ENCODE measurements around the gene GNAS. TPM values are rescaled to one million over a fixed set of nuclear protein-coding genes. Genes with fewer than 3 reads are reported as not detected.

Gene GNAS
- total RNA-seq, 3 donors from 2014 or later (not counting 1 experiment from before 2014, with no cell fraction given), result 530 to 823 (median 582) TPM

DNA sequence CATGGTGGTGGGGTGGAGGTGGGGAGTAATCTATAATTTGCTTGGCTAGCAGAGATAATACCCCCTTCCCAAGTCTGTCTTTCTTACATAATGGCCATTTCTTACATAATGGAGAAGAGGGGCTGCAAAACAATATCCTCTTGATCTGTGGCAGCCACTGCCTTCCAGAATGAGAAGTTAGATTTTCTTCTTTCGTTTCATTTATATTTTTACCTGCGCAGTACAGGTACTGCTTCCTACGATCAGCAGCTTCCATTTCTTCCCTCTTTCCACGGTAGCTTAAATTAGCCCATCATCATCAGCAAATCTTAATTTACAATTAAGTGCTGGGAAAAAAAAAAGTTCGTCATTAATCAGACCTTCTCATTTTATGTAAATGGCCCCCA, 30.2 kb downstream of the GNAS start:
- no peak for ATAC-seq
- Mint-ChIP-seq H3K9me3 (no peaks in the 10 kb centered on the region), H3K36me3 (no peaks in the 10 kb centered on the region), H3K27ac (no peak overlapping the region), H3K27me3 (ENCODE audit: low read depth in 2 of 2) (peaks cover 0 to 7% of the 10 kb centered on the region in 2 donors), H3K4me3 (no peak overlapping the region), H3K4me1 (no peaks in the 10 kb centered on the region)
- Histone ChIP-seq H3K27me3 (ENCODE audit: control insufficient read depth, insufficient read depth, low read length) (no peaks in the 10 kb centered on the region), H3K27ac (ENCODE audit: low read length) (no peak overlapping the region), H3K9me3 (ENCODE audit: control insufficient read depth, insufficient read depth, low read length) (no peaks in the 10 kb centered on the region), H3K4me3 (ENCODE audit: low read length) (no peak overlapping the region), H3K36me3 (ENCODE audit: control insufficient read depth, insufficient read depth, low read length) (no peaks in the 10 kb centered on the region), H3K4me1 (ENCODE audit: control insufficient read depth, insufficient read depth, low read length) (peaks cover 2% of the 10 kb centered on the region)
- TF ChIP-seq, protein P1, sequence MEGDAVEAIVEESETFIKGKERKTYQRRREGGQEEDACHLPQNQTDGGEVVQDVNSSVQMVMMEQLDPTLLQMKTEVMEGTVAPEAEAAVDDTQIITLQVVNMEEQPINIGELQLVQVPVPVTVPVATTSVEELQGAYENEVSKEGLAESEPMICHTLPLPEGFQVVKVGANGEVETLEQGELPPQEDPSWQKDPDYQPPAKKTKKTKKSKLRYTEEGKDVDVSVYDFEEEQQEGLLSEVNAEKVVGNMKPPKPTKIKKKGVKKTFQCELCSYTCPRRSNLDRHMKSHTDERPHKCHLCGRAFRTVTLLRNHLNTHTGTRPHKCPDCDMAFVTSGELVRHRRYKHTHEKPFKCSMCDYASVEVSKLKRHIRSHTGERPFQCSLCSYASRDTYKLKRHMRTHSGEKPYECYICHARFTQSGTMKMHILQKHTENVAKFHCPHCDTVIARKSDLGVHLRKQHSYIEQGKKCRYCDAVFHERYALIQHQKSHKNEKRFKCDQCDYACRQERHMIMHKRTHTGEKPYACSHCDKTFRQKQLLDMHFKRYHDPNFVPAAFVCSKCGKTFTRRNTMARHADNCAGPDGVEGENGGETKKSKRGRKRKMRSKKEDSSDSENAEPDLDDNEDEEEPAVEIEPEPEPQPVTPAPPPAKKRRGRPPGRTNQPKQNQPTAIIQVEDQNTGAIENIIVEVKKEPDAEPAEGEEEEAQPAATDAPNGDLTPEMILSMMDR (IDR thresholded peaks at IDR 0.05), result no peak
- no peak for DNase-seq
- 93% methylated on average over 5 of the region's 5 CpGs for WGBS (ENCODE audit: insufficient coverage)
- intact Hi-C loops (cut with micrococcal nuclease), result no loop called here

DNA sequence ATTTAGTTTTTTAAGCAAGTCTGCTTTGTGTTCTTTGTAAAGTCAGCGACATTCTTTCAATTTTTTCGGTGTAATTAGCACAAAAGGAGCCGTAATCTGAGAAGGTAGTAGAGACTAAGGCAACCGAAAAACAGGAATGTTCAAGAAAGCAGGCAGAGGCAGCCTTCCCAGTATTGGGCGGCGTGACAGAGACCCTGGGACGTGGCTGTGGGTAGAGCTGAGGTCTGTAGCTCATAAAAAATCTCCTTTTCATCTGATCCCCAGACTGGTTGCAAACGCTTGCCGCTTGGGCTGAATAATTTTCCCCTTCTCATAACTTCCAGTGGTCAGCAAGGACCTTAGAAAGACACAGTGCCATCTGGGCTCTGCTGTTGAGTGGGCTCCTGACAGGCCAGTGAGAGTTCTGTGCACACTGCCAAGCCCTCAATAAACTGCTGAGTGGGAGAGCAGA, 30.8 kb downstream of the GNAS start:
- 94% methylated on average over 9 of the region's 9 CpGs for WGBS (ENCODE audit: insufficient coverage)
- intact Hi-C loops (cut with micrococcal nuclease), result no loop called here
- no peaks in the 10 kb centered on the region for H3K9me3 ChIP-seq (ENCODE audit: control insufficient read depth, insufficient read depth, low read length)
- no peaks in the 10 kb centered on the region for H3K9me3 Mint-ChIP-seq
- H3K4me3 Mint-ChIP-seq, result no peak overlapping the region
- no peak overlapping the region for H3K27ac Mint-ChIP-seq
- H3K4me3 ChIP-seq (ENCODE audit: low read length), result no peak overlapping the region
- peaks cover 8% of the 10 kb centered on the region for H3K4me1 ChIP-seq (ENCODE audit: control insufficient read depth, insufficient read depth, low read length)
- peaks cover 0 to 7% of the 10 kb centered on the region in 2 donors for H3K27me3 Mint-ChIP-seq (ENCODE audit: low read depth in 2 of 2)
- DNase-seq, result no peak
- TF ChIP-seq, protein P1 (IDR thresholded peaks at IDR 0.05), result no peak
- no peaks in the 10 kb centered on the region for H3K27me3 ChIP-seq (ENCODE audit: control insufficient read depth, insufficient read depth, low read length)
- no peaks in the 10 kb centered on the region for H3K4me1 Mint-ChIP-seq
- ATAC-seq, result no peak
- no peak overlapping the region for H3K27ac ChIP-seq (ENCODE audit: low read length)
- H3K36me3 Mint-ChIP-seq, result no peaks in the 10 kb centered on the region
- H3K36me3 ChIP-seq (ENCODE audit: control insufficient read depth, insufficient read depth, low read length), result no peaks in the 10 kb centered on the region

DNA sequence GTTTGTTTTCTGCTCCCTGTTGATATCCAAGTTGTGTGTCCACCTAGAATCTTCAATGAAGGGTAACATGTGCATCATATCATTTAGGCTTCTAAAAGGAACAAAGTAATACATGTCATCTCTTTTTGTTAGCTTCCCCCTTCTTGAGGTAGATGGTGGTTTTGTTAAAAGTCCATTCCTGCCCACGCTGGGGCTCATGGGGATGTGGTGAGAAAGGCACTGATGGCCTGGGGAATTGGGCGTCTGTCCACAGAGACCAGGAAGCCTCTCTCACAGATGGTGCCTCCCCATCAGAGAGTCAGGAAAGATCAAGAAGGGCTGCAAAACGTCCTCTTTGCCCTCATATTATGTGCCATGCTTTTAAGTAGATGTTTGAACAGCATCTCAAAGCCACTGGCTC, 32.5 kb downstream of the GNAS start:
- H3K4me3 ChIP-seq (ENCODE audit: low read length), result no peak overlapping the region
- no peak overlapping the region for H3K27ac ChIP-seq (ENCODE audit: low read length)
- H3K36me3 Mint-ChIP-seq, result no peaks in the 10 kb centered on the region
- H3K4me1 ChIP-seq (ENCODE audit: control insufficient read depth, insufficient read depth, low read length), result peaks cover 10% of the 10 kb centered on the region
- no peak overlapping the region for H3K4me3 Mint-ChIP-seq
- TF ChIP-seq, protein P1 (IDR thresholded peaks at IDR 0.05), result no peak
- no peak overlapping the region for H3K27ac Mint-ChIP-seq
- no peaks in the 10 kb centered on the region for H3K36me3 ChIP-seq (ENCODE audit: control insufficient read depth, insufficient read depth, low read length)
- no peaks in the 10 kb centered on the region for H3K9me3 ChIP-seq (ENCODE audit: control insufficient read depth, insufficient read depth, low read length)
- ATAC-seq (no peak), DNase-seq (no peak)
- H3K27me3 ChIP-seq (ENCODE audit: control insufficient read depth, insufficient read depth, low read length), result no peaks in the 10 kb centered on the region
- H3K9me3 Mint-ChIP-seq, result no peaks in the 10 kb centered on the region
- H3K4me1 Mint-ChIP-seq, result peaks cover 3 to 7% of the 10 kb centered on the region in 2 donors
- H3K27me3 Mint-ChIP-seq (ENCODE audit: low read depth in 2 of 2), result peaks cover 0 to 7% of the 10 kb centered on the region in 2 donors
- intact Hi-C loops (cut with micrococcal nuclease), result no loop called here
- 48% methylated on average over 3 of the region's 3 CpGs for WGBS (ENCODE audit: insufficient coverage)

DNA sequence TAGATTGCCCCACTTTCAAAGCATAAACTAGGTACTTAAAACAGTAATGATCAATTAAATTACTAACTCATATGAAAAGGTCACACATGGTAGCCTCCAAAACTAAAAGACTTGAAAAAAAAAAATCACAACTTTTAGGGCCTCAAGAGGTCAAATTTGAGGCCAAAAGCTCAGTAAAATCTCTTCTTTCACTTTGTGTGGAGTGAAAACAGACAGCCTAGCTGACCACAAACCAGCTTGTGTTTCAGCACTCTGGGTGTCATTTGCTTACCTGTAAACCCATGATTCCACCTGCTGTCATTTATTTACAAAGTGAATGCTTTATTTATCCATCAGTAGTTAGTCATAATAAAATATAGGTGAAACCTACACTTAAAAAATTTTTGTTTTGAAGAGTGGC, 34.0 kb downstream of the GNAS start:
- no peak overlapping the region for H3K27ac ChIP-seq (ENCODE audit: low read length)
- Mint-ChIP-seq H3K4me3 (no peak overlapping the region), H3K27me3 (ENCODE audit: low read depth in 2 of 2) (no peaks in the 10 kb centered on the region), H3K27ac (no peak overlapping the region), H3K36me3 (no peaks in the 10 kb centered on the region), H3K9me3 (no peaks in the 10 kb centered on the region), H3K4me1 (peaks cover 6 to 9% of the 10 kb centered on the region in 2 donors)
- no peak overlapping the region for H3K4me3 ChIP-seq (ENCODE audit: low read length)
- TF ChIP-seq, protein P1 (IDR thresholded peaks at IDR 0.05), result no peak
- no peaks in the 10 kb centered on the region for H3K9me3 ChIP-seq (ENCODE audit: control insufficient read depth, insufficient read depth, low read length)
- intact Hi-C loops (cut with micrococcal nuclease), result no loop called here
- DNase-seq (no peak), ATAC-seq (no peak)
- peaks cover 10% of the 10 kb centered on the region for H3K4me1 ChIP-seq (ENCODE audit: control insufficient read depth, insufficient read depth, low read length)
- H3K36me3 ChIP-seq (ENCODE audit: control insufficient read depth, insufficient read depth, low read length), result no peaks in the 10 kb centered on the region
- H3K27me3 ChIP-seq (ENCODE audit: control insufficient read depth, insufficient read depth, low read length), result no peaks in the 10 kb centered on the region

Data from natural killer cell (primary cell).